ENCODE measurements around the gene ZNF592.

DNA sequence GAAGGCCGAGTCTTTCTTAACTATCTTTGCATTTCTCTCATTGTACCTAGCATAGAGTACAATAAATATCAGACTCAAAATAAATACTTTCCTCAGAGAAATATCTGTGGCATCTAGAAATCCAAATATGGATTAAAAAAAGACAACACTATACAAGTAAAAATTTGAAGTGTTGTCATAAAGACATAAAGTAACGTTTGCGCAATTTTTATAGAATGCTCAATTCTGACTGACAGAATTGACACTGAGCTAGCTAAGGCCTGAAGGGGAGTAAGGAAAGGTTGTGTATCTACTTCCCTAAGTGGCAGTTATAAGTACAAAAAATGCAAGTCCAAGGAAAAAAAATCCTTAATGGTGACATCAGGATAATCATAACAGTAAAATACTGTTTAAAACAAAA lies 33.6 kb upstream of the ZNF592 start:
- TF ChIP-seq, protein P1, sequence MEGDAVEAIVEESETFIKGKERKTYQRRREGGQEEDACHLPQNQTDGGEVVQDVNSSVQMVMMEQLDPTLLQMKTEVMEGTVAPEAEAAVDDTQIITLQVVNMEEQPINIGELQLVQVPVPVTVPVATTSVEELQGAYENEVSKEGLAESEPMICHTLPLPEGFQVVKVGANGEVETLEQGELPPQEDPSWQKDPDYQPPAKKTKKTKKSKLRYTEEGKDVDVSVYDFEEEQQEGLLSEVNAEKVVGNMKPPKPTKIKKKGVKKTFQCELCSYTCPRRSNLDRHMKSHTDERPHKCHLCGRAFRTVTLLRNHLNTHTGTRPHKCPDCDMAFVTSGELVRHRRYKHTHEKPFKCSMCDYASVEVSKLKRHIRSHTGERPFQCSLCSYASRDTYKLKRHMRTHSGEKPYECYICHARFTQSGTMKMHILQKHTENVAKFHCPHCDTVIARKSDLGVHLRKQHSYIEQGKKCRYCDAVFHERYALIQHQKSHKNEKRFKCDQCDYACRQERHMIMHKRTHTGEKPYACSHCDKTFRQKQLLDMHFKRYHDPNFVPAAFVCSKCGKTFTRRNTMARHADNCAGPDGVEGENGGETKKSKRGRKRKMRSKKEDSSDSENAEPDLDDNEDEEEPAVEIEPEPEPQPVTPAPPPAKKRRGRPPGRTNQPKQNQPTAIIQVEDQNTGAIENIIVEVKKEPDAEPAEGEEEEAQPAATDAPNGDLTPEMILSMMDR (IDR thresholded peaks at IDR 0.05; ENCODE audit: low read length): no peak
- no peak for TF ChIP-seq EZH2 (IDR thresholded peaks at IDR 0.05; ENCODE audit: borderline replicate concordance, low read length)

All from OCI-LY1 (cell line).